Islet precursor cell (in vitro differentiated cells): ENCODE measurements around the gene MATN3.
A peak's percentile ranks its signal among the peaks of the same experiment; 100 is the strongest.
"Not testable (repeated sequence)": the region's sequence is repeated elsewhere in the genome, so short reads cannot be mapped to it uniquely, and the experiment has no call there.

Source experiments
- DNase-seq: peaks from one replicate; pipeline ENCODE4 v3.0.0-alpha.2; 2018

MATN3 gene, protein sequence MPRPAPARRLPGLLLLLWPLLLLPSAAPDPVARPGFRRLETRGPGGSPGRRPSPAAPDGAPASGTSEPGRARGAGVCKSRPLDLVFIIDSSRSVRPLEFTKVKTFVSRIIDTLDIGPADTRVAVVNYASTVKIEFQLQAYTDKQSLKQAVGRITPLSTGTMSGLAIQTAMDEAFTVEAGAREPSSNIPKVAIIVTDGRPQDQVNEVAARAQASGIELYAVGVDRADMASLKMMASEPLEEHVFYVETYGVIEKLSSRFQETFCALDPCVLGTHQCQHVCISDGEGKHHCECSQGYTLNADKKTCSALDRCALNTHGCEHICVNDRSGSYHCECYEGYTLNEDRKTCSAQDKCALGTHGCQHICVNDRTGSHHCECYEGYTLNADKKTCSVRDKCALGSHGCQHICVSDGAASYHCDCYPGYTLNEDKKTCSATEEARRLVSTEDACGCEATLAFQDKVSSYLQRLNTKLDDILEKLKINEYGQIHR

DNA sequence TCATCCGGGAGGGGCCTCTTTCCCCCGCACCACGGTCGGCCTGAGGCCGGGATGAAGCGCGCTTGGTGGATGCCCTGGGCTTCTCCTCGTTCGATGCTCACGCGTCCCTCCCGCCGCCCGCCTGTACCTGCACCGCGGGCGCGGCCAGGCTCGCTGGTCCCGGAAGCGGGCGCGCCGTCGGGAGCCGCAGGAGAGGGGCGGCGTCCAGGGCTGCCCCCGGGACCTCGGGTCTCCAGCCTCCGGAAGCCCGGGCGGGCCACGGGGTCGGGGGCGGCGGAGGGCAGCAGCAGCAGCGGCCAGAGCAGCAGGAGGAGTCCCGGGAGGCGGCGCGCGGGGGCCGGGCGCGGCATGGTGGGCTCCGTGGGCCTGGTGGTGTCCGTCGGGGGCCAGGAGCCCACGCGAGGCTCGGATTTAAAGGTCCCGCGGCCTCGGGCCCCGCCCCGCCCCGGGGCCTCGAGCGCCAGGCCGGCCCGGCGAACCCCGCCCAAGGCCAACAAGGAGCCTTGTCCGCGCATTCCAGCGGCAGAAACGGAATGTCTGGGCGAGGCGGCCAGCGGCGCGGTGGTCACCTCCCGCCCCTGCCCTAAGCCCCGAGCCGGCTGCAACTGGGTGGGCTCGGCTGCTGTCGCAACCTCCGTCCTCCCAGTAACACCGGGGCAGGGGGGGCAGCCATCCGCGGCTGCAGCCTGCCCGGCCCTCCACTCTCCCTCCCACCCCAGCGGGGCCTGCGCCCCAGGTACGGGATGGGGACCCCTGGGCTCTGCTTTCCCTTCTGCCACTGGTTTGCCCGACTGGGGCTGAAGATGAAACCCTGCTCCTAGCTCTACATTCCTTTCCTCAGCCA, at the start of gene MATN3:
Gene MATN3, minus strand, starts transcription at position 387 of the 844 bp plus-strand sequence. Its CDS starts 37 bp downstream, at position 350.
- DNase-seq: peak; percentile 91

DNA sequence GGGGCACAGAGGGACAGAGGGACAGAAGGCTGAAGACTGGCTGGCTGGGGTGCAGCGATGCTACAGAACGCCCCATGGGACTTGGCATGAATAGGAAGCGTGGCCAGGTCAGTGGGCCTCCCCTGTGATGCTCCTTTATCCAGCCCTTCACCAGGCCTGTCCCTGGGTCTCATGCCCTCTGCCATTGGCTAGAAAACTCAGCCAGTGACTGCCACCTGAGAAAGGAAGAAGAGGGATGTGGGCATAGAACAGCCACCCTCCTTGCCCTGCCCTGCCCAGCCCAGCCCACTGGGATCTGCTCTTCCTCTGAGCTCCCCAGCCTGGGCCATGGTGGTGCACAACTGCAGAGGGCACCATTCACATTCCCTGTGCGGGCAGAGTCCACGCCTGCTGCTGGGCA, 49.5 kb upstream of the MATN3 start:
- DNase-seq: no peak

DNA sequence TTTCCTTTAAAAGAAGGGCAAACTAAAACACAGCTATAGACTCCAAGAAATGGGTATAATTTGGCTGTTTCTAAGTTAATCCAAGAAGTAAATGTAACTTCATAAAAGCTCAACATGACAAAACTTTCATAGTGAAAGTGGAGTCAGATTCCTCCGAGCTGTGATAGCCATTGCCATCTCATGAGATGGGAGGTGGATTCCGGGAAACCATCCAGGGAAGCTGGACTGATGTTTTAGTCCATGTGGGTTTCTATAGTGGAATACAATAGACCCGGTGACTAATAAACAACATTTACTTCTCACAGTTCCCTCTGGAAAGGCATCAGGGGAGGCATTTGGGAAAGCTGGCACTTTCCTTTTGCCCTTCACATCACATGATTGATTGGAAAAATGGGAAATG, 49.0 kb upstream of the MATN3 start:
- no peak for DNase-seq

DNA sequence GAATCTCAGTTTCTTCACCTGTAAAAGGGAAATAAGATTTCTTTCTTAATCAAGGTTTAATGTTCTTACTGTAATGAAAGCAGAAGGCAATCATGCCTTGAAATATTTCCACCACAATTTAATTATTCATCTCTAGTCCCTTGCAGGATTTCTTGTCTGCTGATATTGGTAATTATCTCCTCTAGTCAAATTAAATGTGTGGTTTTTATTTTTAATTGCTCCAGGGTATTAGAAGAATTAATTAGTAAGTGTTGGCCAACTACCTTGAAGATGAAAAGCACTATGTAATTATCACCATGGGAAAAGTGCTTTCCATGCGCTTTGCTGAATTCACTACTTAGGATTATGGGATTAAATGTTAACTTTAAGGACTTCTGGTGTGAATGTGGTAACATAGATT, 47.6 kb upstream of the MATN3 start:
- DNase-seq: no peak

DNA sequence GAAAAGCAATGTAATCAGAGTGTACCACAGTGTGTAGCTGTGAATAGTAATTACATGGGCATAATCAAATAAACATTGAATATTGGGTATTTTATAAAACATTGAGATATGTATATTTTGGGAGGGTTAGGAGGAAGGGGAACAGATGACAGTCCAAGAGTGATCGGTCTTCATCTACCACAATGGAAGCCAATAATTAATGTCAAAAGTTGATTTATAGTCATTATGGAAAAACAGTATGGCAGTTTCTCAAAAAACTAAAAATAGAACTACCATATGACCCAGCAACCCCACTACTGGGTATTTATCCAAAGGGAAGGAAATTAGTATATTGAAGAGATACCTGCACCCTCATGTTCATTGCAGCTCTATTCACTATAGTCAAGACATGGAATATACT, 44.8 kb upstream of the MATN3 start:
- no peak for DNase-seq

DNA sequence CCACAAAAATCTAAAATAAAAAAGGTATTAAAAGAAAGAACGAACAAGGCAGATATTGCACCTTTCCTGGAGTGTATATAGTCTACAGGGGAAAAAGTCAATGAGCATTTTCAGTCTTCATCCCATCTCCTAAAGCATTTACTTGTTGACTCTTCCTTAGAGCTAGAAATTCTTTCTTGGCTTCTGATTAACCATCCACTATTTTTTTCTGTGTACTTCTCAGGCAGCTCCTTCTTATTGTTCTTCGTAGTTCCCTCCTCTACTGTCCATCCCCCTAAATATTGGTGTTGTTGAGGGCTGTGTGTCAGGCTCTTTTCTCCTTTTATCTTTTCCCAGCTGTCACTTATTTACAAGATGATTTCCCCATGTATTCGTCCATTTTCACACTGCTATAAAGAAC, 42.5 kb upstream of the MATN3 start:
- DNase-seq: no peak

DNA sequence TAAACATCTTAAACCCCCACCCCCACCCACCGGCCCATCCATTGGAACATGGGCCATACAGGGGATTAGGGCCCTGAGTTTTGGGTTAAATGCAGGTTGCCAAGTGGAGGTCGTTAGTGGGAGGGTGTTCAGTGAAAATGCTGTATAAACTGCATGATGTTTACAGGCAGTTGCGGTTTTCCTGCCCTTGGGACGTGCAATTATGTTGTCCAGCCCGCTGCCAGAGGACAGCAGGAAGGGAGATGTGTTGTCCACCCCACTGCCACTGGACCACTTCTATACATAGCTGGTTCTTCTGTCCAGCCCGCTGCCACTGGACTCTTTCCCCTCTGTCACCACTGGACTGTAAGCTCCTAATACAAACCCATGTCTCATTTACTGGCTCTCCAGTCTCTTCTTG, 41.7 kb upstream of the MATN3 start:
- no peak for DNase-seq

DNA sequence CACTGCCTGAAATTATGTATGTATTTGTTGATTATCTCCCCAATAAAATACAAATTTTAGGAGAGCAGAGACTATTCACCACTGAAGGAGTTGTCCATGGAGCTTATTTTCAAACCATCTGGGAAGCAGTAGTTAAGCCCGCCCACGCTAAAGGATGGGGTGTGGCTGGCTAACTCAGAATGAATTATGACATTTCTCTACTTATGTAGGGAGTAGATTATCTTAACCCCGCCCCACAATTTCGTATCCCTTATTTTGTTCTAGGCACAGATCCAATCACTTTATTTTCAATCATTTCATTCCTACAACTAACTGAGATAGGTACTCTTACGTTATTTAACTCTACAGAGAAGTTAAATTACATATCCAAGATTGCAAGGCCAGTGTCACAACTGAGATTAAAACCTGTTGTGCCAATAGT, 40.4 kb upstream of the MATN3 start:
- DNase-seq: no peak

DNA sequence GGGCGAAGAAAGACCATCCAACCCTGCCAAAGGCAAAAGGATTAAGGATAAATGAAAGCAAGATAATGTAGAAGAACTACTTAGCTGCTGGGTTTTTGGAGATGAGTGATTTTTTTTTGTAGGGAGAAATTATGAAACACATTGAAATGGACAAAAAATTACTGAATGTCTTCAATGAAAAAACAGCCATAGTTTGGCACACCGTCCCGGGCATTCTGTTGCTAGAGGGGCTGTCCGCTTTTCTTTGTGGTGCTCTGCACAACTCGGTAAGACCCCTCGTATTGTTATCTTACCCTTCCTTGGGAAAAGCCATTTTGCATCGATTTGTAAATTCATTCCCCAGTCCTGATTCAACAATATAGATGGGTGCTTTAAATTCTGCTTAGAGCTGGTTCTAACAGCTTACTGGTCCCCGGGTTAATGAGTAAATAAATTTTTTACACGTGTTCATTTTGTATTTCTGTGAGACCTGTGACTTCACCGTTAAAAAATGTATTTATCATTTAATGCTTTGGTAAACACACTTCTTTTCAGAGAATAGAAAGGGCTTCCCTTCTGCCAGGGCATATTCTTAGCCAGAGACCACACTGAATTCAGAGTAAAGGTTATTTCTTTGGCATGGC, 39.9 kb upstream of the MATN3 start:
- DNase-seq: no peak

DNA sequence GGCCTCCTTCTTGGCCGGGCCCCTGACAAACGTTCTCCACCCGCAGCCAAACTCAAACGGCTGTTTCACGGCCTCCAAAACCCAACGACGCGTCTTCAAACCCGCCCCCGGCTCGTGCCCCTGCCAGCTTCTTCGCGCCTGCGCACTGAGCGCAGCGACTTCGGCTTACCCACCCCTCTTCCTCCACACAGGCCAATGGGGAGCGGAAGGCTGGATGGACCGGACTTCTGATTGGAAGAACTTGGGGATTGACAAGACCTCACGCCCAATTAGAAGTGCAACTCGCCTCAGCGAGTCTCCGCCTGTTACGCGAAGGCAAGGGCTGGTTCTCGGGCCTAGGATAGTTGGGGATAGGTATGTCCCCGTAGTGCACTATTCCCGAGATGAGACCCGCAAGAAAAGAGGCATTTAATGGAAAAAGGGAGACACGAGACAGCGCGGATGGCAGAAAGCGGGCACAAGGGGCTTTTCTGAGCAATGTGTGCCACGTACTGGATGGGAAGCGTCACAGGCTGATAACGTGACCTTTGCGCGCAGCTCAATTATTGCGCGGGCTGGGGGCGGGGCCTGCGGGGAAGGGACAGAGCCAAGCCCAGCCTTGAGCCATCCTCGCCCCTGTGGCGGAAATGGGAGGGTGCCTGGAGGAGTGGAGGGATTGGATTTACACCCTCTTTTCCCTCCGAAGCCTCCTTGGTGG, 39.2 kb upstream of the MATN3 start, which contains the start of gene LAPTM4A:
Gene LAPTM4A, minus strand, starts transcription at position 97 of the 697 bp plus-strand sequence. CDS start 108 bp downstream, outside the sequence.
- DNase-seq: peak; percentile 100

DNA sequence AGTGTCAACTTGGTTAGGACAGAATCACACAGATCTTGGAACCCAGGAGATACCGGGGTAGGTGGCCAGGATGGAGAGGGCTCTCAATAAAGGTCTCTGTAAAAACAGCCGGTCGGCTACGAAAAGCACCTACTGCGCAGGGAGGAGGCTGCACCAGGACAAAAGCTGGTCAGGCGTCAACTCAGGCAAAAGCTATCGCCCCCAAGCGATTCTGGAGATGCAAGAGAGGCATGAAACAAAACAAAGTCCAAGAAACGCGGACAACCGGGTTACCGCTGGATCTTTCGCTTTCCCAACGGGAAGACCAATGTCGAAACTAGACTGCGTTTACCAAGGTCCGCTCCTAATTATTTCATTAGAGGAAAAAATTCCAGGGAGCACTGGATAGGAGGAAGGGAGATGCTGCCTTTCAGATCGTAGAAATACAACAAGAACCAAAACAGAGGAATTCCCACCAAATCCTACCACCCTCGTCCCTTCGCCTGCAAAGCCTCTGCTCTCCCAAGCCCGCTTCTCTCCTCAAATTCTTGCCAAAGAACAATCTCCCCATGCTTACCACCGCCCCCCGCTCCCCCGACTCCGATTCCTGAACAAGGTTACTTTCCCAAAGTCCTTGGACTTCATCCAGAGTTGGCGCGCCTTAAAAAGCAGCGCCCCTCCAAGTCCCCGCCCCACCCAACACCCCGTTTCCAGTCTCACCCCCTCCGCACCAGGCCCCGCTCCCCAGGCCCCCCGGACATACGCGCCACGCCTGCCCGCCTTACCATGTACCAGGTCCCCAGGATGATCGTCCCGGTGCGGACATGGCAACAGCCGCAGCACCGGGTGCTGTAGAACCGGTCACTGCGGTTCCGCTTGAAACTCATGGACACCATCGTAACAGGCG, 38.4 kb upstream of the MATN3 start:
- peak; percentile 82 for DNase-seq

DNA sequence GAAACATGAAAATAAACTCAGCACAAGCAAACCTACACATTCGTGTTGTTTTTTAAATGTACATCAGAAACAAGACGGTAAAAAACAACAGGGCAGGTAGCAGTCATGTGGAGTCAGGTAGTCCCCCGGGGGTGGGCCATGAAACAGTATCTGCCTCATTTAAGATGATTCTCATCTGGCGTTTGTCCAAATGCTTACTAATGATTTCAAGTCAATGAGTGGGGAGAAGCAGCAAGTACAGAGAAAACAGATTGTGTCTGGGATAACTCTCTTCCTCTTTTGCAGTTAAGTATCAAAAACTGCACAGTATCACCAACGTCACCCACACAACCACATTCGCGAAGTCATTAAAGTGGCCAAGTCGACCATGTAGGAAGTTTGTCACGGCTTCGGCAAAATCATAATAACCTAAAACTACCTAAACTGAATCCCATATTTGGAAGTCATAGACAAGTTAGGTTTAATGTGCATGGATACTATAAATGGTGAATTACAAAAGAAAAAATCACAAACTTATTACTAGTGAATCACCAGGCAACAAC, 37.7 kb upstream of the MATN3 start:
- no peak for DNase-seq

DNA sequence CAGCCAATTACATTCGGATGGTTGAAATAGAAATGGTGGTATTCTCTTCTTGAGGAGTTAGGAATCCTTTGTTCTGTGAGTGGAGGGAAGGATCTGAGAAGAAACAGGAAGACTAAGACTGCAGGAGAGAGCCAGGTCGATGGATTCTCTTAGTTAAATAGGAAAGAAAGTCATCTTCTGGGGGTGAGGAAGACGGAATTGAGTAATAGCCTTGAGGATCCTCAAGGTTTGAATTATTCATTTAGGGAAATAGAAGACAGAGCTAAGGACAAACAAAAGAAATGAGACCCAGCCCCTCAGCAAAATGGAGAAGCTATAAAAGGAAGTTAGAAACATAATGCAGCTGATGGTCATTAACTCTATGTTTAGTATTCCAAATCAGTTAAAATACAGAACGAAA, 37.2 kb upstream of the MATN3 start:
- no peak for DNase-seq

DNA sequence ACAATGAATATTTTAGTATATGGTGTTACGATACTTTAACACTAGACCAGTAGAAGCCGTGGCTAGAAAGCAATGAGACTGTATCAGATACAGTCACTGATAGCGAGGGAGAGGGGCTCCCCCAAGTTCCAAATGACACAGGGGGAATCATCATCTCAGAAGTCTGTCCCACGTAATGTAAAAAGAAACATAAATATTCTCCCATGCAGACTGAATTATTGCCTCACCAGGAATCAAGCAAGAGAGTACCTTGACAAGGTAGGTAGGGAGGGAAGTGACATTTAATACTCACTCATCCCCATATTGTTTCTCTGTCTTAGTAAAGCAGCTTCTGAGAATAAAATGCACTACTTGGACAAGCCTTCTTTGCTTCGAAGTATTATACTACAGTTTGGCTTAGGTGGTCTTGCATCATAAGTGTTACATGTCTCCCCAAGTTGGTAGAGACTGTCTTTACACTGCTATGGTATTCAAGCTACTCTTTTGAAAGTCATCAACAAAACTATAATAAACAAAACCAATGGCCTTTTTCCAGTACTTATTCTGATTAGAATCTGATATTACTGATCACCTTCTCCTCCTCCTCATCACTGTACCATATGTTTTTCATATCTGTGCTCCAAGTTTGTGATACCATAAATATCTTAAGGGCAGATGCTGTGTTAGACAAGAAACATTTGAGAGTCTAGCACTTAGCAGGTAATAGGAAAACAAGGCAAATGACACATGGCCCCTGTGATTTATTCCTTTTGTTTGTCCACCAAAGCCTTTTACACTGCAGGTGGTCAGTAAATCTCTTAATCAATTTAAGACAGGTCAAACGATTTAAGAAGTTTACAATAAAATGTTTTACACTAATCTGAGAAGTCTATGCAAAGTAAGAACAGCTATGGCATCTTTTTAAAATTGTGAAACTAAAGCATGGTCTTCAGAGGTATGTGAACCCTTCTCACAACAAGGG, 36.3 kb upstream of the MATN3 start:
- DNase-seq: no peak

DNA sequence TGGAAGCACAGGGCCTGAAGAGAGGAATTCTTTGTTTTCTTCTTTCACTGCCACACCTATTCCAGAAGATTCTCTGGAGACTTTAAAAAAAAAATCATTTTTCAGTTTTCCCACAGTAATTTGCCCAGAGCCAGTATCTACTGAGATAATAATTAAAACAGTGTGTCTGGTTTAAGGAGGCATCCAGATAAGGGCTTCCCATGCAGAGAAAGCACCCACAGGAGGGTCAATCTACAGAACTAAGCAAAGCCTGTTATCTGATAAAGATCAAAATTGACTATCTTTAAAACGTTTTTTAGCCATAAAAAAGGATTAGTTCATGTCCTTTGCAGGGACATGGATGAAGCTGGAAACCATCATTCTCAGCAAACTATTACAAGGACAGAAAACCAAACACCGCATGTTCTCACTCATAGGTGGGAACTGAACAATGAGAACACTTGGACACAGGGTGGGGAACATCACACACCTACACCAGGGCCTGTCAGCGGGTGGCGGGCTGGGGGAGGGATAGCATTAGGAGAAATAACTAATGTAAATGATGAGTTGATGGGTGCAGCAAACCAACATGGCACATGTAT, 33.3 kb upstream of the MATN3 start:
- DNase-seq: not testable (repeated sequence)

DNA sequence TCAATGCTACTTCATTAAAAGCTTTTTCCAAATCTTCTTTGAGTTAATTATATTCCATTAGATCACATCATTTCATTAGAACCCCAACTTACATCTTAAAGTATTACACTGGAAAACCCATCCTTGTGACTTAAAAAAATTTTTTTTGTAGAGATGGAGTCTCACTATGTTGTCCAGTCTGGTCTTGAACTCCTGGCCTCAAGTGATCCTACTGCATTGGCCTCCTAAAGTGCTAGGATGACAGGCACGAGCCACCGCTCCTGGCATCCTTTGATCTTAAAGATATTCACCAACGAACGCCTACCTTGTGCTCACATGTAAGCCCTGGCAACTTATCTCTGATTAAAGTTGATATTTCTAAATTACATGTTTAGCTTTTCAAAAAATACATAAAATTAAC, 32.3 kb upstream of the MATN3 start:
- DNase-seq: no peak

DNA sequence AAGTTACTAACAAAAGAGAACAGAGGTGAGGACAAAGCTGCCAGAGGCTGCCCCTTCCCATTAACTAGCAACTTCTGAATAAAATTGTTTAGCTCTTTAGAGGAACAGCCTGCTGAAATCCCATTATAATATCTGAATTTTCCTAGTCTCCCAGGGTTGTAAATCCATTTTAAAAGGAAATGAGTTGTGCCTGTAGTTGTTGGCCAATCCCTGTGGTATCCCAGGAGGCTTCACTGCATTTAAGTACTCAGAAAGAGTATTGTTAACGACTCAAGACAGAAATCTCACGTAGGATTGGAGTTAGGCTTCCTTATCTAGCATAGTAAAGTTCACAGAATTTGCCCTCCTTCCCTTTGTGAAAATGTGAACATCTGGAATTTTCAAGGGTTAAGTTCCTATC, 30.1 kb upstream of the MATN3 start:
- no peak for DNase-seq

DNA sequence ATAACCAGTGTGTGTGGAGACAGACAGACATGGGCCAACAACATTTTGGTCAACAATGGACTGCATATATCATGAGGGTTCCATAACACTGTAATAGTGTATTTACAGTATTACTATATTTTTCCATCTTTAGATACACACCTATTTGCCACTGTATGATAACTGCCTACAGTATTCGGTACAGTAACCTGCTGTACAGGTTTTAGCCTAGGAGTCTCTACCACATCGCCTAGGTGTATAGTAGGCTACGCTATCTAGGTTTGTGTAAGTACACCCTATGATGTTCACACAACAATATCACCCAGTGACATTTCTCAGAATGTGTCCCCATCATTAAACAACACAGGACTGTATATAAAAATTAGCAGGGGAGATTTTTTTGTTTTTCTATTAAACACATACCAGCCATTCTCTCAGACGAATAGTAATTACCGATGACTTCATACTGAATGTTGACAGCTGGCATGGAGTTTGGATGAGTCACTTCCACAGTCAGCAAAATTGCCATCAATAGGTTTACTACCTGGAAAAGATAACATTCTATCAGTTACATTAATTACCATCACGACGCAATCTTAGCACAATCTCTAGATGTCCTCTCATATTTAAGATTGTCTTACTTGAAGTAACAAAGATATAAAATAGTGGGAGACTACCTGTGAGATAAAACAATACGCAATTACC, 28.2 kb upstream of the MATN3 start:
- no peak for DNase-seq

DNA sequence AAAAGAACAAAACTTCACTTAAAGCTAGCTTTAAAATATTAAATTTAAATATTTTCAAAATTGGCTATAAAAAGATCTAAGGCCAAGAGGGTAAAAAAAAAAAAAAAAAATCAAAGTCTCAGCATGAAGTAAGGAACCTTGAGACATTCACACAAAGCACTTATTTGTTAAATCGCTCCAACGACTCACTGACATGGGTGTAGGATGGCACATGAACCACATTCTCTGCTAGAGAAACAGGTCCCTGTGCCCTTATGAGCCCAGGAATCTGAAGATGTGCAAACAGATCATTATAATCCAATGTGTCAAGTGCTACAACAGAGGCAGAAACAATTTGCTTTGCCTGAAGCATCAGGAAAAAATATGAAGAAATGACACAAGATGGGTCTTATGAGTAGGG, 25.2 kb upstream of the MATN3 start:
- DNase-seq: no peak
